ENCODE data around the gene QRSL1.

- TF ChIP-seq POLR2AphosphoS5 (IDR thresholded peaks at IDR 0.05) (no peak), CTCF (IDR thresholded peaks at IDR 0.05) (no peak), POLR2A (IDR thresholded peaks at IDR 0.05) (no peak)
Measured at GRCh38 chr6:106702046-106702445, 72.7 kb downstream of the QRSL1 start.
